ENCODE measurements around the gene LACTBL1.

LACTBL1 gene

DNA sequence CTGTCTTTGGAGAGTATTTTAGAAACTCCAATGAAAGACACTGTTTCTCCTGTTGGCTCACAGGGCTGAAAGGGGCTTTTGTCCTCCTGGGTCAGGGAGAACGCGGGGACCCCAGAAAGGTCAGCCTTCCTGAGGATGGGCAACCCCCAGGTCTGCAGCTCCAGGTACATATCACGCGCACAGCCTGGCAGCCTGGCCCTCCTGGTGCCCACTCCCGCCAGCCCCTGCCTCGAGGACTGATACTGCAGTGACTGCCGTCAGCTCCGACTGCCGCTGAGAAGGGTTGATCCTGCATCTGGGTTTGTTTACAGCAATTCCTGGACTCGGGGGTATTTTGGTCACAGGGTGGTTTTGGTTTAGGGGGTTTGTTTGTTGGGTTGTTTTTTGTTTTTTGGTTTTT, 58.5 kb downstream of the LACTBL1 start:
- no peak overlapping the region for H3K4me3 ChIP-seq (ENCODE audit: low read depth, low read length)
- TF ChIP-seq, protein P1, sequence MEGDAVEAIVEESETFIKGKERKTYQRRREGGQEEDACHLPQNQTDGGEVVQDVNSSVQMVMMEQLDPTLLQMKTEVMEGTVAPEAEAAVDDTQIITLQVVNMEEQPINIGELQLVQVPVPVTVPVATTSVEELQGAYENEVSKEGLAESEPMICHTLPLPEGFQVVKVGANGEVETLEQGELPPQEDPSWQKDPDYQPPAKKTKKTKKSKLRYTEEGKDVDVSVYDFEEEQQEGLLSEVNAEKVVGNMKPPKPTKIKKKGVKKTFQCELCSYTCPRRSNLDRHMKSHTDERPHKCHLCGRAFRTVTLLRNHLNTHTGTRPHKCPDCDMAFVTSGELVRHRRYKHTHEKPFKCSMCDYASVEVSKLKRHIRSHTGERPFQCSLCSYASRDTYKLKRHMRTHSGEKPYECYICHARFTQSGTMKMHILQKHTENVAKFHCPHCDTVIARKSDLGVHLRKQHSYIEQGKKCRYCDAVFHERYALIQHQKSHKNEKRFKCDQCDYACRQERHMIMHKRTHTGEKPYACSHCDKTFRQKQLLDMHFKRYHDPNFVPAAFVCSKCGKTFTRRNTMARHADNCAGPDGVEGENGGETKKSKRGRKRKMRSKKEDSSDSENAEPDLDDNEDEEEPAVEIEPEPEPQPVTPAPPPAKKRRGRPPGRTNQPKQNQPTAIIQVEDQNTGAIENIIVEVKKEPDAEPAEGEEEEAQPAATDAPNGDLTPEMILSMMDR (IDR thresholded peaks at IDR 0.05; ENCODE audit: low read depth, low read length, missing control alignments): no peak
- no peak for DNase-seq (ENCODE audit: low read depth)
- in situ Hi-C loops (cut with HindIII; ENCODE audit: low sequenced_read_pairs): no loop called here

DNA sequence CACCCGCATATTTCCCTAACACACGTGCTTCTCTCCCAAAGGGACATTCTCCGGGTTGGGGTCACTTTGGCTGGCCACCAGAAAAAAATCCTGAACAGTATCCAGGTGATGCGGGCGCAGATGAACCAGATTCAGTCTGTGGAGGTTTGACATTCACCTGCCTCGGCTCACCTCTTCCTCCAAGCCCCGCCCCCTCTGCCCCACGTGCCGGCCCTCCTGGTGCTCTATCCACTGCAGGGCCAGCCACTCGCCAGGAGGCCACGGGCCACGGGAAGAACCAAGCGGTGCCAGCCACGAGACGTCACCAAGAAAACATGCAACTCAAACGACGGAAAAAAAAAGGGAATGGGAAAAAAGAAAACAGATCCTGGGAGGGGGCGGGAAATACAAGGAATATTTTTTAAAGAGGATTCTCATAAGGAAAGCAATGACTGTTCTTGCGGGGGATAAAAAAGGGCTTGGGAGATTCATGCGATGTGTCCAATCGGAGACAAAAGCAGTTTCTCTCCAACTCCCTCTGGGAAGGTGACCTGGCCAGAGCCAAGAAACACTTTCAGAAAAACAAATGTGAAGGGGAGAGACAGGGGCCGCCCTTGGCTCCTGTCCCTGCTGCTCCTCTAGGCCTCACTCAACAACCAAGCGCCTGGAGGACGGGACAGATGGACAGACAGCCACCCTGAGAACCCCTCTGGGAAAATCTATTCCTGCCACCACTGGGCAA, 59.1 kb downstream of the LACTBL1 start:
- TF ChIP-seq, protein P1 (IDR thresholded peaks at IDR 0.05; ENCODE audit: low read depth, low read length, missing control alignments): no peak
- H3K4me3 ChIP-seq (ENCODE audit: low read depth, low read length): no peak overlapping the region
- no peak for DNase-seq (ENCODE audit: low read depth)
- in situ Hi-C loops (cut with HindIII; ENCODE audit: low sequenced_read_pairs): no loop called here

DNA sequence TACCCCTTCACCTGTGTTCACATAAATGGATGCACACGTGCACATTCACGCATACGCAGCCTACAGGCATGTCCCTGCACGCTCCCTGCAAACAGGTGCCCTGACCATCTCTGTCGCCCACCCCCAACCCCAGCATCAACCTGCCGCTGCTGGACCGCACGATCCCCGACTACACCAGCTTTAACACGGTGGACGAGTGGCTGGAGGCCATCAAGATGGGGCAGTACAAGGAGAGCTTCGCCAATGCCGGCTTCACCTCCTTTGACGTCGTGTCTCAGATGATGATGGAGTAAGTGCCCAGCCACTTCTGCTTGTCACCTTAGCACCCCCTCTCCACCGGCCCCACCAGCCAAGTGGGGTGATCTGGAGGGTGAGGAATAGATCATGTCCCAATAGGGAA, 60.4 kb downstream of the LACTBL1 start:
- no peak for DNase-seq (ENCODE audit: low read depth)
- in situ Hi-C loops (cut with HindIII; ENCODE audit: low sequenced_read_pairs): no loop called here
- H3K4me3 ChIP-seq (ENCODE audit: low read depth, low read length): no peak overlapping the region
- TF ChIP-seq, protein P1 (IDR thresholded peaks at IDR 0.05; ENCODE audit: low read depth, low read length, missing control alignments): no peak

DNA sequence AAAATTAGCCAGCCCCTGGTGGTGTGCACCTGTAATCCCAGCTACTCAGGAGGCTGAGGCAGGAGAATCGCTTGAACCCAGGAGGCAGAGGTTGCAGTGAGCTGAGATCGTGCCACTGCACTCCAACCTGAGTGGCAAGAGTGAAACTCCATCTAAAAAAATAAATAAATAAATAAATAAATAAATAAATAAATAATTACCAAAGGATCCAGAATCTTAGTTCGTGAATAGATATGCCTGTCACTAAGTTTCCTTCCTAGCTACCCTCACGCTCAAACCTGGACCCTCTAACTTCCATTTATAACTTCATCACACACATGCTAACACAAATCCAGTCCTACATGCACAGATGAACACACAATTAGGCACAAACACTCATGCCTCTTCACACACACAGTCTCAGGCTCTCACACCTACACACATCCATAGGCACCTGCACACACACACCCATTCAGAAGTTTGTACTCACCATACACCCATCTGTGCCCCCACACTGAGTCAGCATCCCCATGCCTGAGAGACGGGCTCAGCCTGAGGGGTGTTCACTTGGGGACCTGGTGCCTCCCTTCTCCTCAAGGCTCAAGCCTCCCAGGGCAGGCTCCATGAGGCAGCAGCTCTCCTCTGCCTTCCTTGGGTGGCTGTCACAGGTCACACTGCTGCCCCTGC, 61.5 kb downstream of the LACTBL1 start:
- in situ Hi-C loops (cut with HindIII; ENCODE audit: low sequenced_read_pairs): no loop called here
- DNase-seq (ENCODE audit: low read depth): no peak
- no peak overlapping the region for H3K4me3 ChIP-seq (ENCODE audit: low read depth, low read length)
- TF ChIP-seq, protein P1 (IDR thresholded peaks at IDR 0.05; ENCODE audit: low read depth, low read length, missing control alignments): no peak

DNA sequence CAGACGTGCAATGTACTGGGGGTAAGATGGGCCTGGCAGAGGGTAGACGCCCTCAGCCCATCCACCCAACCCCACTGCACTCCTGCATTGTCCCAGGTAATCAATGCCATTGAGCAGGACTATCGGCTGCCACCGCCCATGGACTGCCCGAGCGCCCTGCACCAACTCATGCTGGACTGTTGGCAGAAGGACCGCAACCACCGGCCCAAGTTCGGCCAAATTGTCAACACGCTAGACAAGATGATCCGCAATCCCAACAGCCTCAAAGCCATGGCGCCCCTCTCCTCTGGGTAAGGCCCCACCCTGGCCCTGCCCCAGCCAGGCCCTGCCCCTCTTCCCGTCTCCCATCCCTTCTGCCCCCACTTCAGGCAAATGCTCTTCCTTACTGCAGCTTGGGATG, 62.4 kb downstream of the LACTBL1 start:
- TF ChIP-seq, protein P1 (IDR thresholded peaks at IDR 0.05; ENCODE audit: low read depth, low read length, missing control alignments): no peak
- H3K4me3 ChIP-seq (ENCODE audit: low read depth, low read length): no peak overlapping the region
- no peak for DNase-seq (ENCODE audit: low read depth)
- in situ Hi-C loops (cut with HindIII; ENCODE audit: low sequenced_read_pairs): no loop called here

DNA sequence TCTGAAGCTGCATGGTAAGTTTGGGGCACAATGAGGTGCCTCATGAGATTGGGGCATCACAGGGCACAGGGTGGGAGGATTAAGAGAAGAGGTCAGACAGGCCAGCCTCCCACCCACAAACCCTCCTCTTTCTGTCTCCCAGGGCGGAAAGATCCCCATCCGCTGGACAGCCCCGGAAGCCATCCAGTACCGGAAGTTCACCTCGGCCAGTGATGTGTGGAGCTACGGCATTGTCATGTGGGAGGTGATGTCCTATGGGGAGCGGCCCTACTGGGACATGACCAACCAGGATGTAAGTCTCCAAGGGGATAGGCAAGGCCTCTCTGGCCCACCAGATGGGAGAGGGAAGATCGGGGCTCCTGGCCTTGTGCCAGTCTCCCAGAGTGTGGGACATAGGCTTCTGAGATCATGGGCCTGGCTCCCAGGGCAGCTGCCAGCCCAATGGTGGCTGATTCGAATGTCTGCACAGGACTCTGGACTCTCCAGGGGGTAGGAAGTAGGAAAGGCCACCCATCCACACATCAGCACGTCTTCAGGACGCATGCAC, 63.7 kb downstream of the LACTBL1 start:
- no peak for DNase-seq (ENCODE audit: low read depth)
- H3K4me3 ChIP-seq (ENCODE audit: low read depth, low read length): no peak overlapping the region
- TF ChIP-seq, protein P1 (IDR thresholded peaks at IDR 0.05; ENCODE audit: low read depth, low read length, missing control alignments): no peak
- in situ Hi-C loops (cut with HindIII; ENCODE audit: low sequenced_read_pairs): no loop called here

All from astrocyte of the cerebellum (primary cell).